ENCODE measurements around the gene CORIN.

DNA sequence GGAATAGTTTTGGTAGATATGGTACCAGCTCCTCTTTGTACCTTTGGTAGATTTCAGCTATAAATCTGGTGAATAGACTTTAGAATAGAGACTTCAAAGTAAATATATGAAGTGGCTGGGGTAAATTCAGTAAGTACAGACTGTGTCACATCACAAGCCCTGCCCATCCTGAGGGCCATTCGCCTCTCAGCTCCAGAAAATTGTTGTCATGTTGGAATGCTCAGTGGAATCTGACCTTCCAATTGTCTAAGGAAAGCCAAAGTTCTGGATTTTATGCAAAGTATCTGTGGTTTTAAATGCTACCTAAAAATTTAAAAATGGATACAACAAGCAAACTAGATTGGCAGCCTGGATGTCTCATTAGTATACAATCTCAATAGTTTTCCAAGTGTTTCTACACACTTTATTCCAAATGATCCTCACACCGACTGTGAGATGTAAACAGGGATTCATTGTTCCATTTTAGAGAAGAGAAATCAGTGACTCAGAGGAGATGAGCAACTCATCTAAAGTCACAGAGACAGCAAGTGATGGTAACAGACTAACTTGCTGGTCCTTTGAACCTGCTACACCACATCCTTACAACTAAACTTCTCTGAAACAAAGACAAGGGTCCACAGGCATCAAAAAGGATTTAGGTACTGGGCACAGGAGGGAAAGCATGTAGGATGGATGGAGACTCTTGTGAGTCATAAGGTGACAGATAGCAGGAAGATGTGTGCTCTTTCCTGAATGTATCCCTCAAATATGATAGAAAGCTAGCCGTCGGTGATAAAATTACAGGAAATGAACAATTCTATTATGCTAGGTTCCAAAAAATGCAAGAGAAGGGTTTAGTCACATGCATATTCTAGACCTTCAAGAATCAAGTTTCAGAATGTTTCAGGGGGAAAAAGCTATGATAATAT is 225.5 kb downstream of the CORIN start:
- TF ChIP-seq CTCF (IDR thresholded peaks at IDR 0.05) (no peak), POLR2A (IDR thresholded peaks at IDR 0.05) (no peak)
